DMS 273 treated with DMSO at 0.1 percent for 48 hours (cell line): ENCODE measurements around the gene CUX1.
"Not testable (repeated sequence)": the region's sequence is repeated elsewhere in the genome, so short reads cannot be mapped to it uniquely, and the experiment has no call there.

Source experiments
- DNase-seq: peaks from one replicate; lab custom pipeline; 2025; lab: John Stamatoyannopoulos, UW

CUX1 gene

GRCh38 chr7:101854084-101854865, 36.8 kb downstream of the CUX1 start:
- no peak for DNase-seq

- no peak for DNase-seq
These were observed 39.3 kb downstream of the CUX1 start for GRCh38 chr7:101856473-101857357.

GRCh38 chr7:101857358-101857811, 40.0 kb downstream of the CUX1 start:
- DNase-seq = no peak

- no peak for DNase-seq
These were observed 41.3 kb downstream of the CUX1 start for GRCh38 chr7:101858437-101859385.

- no peak for DNase-seq
These were observed 42.1 kb downstream of the CUX1 start for GRCh38 chr7:101859411-101860106.

GRCh38 chr7:101860316-101861217, 43.1 kb downstream of the CUX1 start:
- DNase-seq = no peak

- DNase-seq = no peak
These were observed 43.9 kb downstream of the CUX1 start for GRCh38 chr7:101861218-101861775.

GRCh38 chr7:101862280-101863220, 45.1 kb downstream of the CUX1 start:
- peak; percentile 19 for DNase-seq

GRCh38 chr7:101863598-101863997, 46.2 kb downstream of the CUX1 start:
- no peak for DNase-seq

GRCh38 chr7:101864039-101864438, 46.6 kb downstream of the CUX1 start:
- no peak for DNase-seq

- DNase-seq = no peak
These were observed 47.6 kb downstream of the CUX1 start for GRCh38 chr7:101865031-101865430.

- no peak for DNase-seq
These were observed 48.0 kb downstream of the CUX1 start for GRCh38 chr7:101865455-101865854.

- no peak for DNase-seq
These were observed 48.9 kb downstream of the CUX1 start for GRCh38 chr7:101866328-101866727.

- no peak for DNase-seq
These were observed 49.8 kb downstream of the CUX1 start for GRCh38 chr7:101867265-101867664.

GRCh38 chr7:101867681-101868080, 50.3 kb downstream of the CUX1 start:
- not testable (repeated sequence) for DNase-seq

- no peak for DNase-seq
These were observed 50.9 kb downstream of the CUX1 start for GRCh38 chr7:101868191-101868950.

- no peak for DNase-seq
These were observed 51.8 kb downstream of the CUX1 start for GRCh38 chr7:101869026-101869900.
